Activated CD8-positive, alpha-beta T cell treated with anti-CD3 and anti-CD28 coated beads for 36 hours (primary cell): ENCODE data around the gene CRISP3. TPM values are rescaled to one million over a fixed set of nuclear protein-coding genes. Genes with fewer than 3 reads are reported as not detected.
"Not testable (repeated sequence)": the region's sequence is repeated elsewhere in the genome, so short reads cannot be mapped to it uniquely, and the experiment has no call there.

Experiments
- ATAC-seq: fragments of 200-7000 bp; cut with Tn5 transposase; one replicate; pipeline ENCODE4 v1.10.0; 2021; ENCODE audit warnings: mild to moderate bottlenecking, moderate library complexity
- CTCF ChIA-PET: fragments of 350-600 bp; sonication (Branson Sonifier 250); formaldehyde crosslinking; loops from one replicate; lab custom pipeline; 2021; ENCODE audit warnings: antibody characterized with exemption; lab: Charles Lee
- POLR2A ChIA-PET: fragments of 350-600 bp; sonication (Branson Sonifier 250); formaldehyde crosslinking; loops from one replicate; lab custom pipeline; 2021; ENCODE audit warnings: antibody characterized with exemption; lab: Charles Lee
- DNase-seq: peaks from one replicate; pipeline ENCODE4 v3.0.0-alpha.2; 2020
- H3K27ac Mint-ChIP-seq: one replicate; pipeline ENCODE4 v1.8.0; 2021; ENCODE audit warnings: mild to moderate bottlenecking, mixed read lengths
- H3K27me3 Mint-ChIP-seq: one replicate; pipeline ENCODE4 v1.8.0; 2021; ENCODE audit warnings: mixed read lengths
- H3K36me3 Mint-ChIP-seq: one replicate; pipeline ENCODE4 v1.8.0; 2021; ENCODE audit warnings: low read depth, mixed read lengths
- H3K4me1 Mint-ChIP-seq: one replicate; pipeline ENCODE4 v1.8.0; 2021; ENCODE audit warnings: low read depth, mixed read lengths
- H3K4me3 Mint-ChIP-seq: one replicate; pipeline ENCODE4 v1.8.0; 2021; ENCODE audit warnings: mild to moderate bottlenecking, moderate library complexity, mixed read lengths
- H3K9me3 Mint-ChIP-seq: one replicate; pipeline ENCODE4 v1.8.0; 2021; ENCODE audit warnings: mixed read lengths
- intact Hi-C: fragments of 100-400 bp; cut with micrococcal nuclease; formaldehyde crosslinking; loops from one replicate; pipeline ENCODE4 v1.10.0; 2022
- total RNA-seq, 2 experiments: library from RNA; stranded (reverse); gene quantifications; one replicate each; pipeline ENCODE4 v1.2.3, GENCODE V29; 2021
- TF ChIP-seq, protein P1 (sequence below): fragments of 200-600 bp; IDR thresholded peaks from one replicate; pipeline ENCODE4 v1.8.0; 2022; ENCODE audit warnings: antibody characterized with exemption, mild to moderate bottlenecking

Gene CRISP3
- total RNA-seq, 2 experiments from 2014 or later: not detected

DNA sequence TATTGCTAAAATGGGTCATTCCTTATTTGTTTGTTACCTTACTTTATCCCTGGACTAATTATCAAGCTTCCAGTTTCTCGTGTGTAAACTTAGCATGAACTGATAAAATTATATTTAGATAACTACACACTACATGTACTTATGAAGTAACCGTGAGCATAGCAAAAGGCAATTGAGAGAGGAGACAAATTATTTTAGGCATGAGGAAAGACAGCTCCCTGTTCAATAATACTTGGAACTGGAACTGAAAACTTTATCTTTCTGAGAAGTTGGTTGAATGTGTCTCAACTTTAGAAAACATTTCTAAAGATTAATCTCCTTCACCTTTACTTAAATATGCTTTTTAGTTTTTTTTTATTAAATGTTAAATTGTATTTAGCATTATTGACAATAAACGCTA, 11.4 kb downstream of the CRISP3 start:
- intact Hi-C loops: no loop called here
- CTCF ChIA-PET: no interaction called here
- ATAC-seq (no peak), DNase-seq (no peak)
- TF ChIP-seq, protein P1, sequence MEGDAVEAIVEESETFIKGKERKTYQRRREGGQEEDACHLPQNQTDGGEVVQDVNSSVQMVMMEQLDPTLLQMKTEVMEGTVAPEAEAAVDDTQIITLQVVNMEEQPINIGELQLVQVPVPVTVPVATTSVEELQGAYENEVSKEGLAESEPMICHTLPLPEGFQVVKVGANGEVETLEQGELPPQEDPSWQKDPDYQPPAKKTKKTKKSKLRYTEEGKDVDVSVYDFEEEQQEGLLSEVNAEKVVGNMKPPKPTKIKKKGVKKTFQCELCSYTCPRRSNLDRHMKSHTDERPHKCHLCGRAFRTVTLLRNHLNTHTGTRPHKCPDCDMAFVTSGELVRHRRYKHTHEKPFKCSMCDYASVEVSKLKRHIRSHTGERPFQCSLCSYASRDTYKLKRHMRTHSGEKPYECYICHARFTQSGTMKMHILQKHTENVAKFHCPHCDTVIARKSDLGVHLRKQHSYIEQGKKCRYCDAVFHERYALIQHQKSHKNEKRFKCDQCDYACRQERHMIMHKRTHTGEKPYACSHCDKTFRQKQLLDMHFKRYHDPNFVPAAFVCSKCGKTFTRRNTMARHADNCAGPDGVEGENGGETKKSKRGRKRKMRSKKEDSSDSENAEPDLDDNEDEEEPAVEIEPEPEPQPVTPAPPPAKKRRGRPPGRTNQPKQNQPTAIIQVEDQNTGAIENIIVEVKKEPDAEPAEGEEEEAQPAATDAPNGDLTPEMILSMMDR: no peak
- Mint-ChIP-seq H3K36me3 (no peaks in the 10 kb centered on the region), H3K27me3 (no peaks in the 10 kb centered on the region), H3K27ac (no peak overlapping the region), H3K4me3 (no peak overlapping the region), H3K4me1 (no peaks in the 10 kb centered on the region), H3K9me3 (no peaks in the 10 kb centered on the region)
- POLR2A ChIA-PET: no interaction called here

DNA sequence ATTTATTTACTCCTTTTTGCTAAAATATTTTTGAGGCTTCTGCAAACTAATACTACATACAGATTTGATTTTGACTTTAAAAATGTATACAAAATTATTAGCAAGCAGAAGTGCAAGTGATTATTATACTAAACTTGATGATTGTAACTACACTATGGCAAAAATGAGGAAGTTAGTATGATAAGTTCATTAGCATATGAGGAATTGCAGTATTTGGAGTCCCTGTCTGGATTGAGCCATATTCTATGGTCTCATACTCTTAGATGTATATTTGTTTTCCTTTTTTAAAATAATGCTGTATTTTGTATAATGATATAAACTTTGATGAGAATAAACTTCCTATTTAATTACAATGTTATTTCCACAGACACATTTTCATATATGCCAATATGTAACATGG, 13.9 kb downstream of the CRISP3 start:
- ChIA-PET POLR2A (no interaction called here), CTCF (no interaction called here)
- intact Hi-C loops: no loop called here
- Mint-ChIP-seq H3K27ac (no peak overlapping the region), H3K36me3 (no peaks in the 10 kb centered on the region), H3K4me1 (no peaks in the 10 kb centered on the region), H3K9me3 (no peaks in the 10 kb centered on the region), H3K4me3 (no peak overlapping the region), H3K27me3 (no peaks in the 10 kb centered on the region)
- TF ChIP-seq, protein P1: no peak
- no peak for DNase-seq
- no peak for ATAC-seq

DNA sequence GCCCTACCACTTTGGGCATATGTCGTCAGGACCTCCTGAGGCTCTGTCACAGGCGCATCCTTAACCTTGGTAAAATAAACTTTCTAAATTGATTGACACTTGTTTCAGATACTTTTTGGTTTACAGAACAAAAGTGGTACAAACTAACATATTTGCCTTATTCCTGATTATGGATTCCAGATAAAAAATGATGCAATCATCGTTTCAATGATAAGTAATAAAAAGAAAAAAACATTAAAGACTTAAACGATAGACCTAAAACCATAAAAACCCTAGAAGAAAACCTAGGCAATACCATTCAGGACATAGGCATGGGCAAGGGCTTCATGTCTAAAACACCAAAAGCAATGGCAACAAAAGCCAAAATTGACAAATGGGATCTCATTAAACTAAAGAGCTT, 20.3 kb downstream of the CRISP3 start:
- H3K36me3 Mint-ChIP-seq, intact Hi-C loops, H3K27me3 Mint-ChIP-seq, ATAC-seq, DNase-seq, CTCF ChIA-PET, POLR2A ChIA-PET, H3K27ac Mint-ChIP-seq, H3K4me3 Mint-ChIP-seq, H3K4me1 Mint-ChIP-seq, H3K9me3 Mint-ChIP-seq: not testable (repeated sequence)

GRCh38 chr6:49721297-49721696, 22.9 kb downstream of the CRISP3 start:
- CTCF ChIA-PET: no interaction called here
- POLR2A ChIA-PET: no interaction called here
- no peak overlapping the region for H3K4me3 Mint-ChIP-seq
- TF ChIP-seq, protein P1: no peak
- no peaks in the 10 kb centered on the region for H3K27me3 Mint-ChIP-seq
- no peak overlapping the region for H3K27ac Mint-ChIP-seq
- intact Hi-C loops: no loop called here
- H3K36me3 Mint-ChIP-seq: no peaks in the 10 kb centered on the region
- DNase-seq (no peak), ATAC-seq (no peak)
- H3K9me3 Mint-ChIP-seq: peaks cover 2% of the 10 kb centered on the region
- H3K4me1 Mint-ChIP-seq: no peaks in the 10 kb centered on the region

GRCh38 chr6:49720372-49720771, 23.8 kb downstream of the CRISP3 start:
- POLR2A ChIA-PET: no interaction called here
- ATAC-seq (no peak), DNase-seq (no peak)
- Mint-ChIP-seq H3K9me3 (peaks cover 2% of the 10 kb centered on the region), H3K4me1 (no peaks in the 10 kb centered on the region), H3K4me3 (no peak overlapping the region), H3K36me3 (no peaks in the 10 kb centered on the region), H3K27ac (no peak overlapping the region), H3K27me3 (no peaks in the 10 kb centered on the region)
- intact Hi-C loops: no loop called here
- CTCF ChIA-PET: no interaction called here
- TF ChIP-seq, protein P1: no peak

GRCh38 chr6:49713346-49713745, 30.8 kb downstream of the CRISP3 start, which contains the start of gene CRISP2:
Gene CRISP2, minus strand, starts transcription at chr6:49713543. Its CDS starts 4,347 bp downstream, at chr6:49709196.
- Mint-ChIP-seq H3K9me3 (peaks cover 2% of the 10 kb centered on the region), H3K4me3 (no peak within 1 kb of the TSS), H3K36me3 (no peaks in the 10 kb centered on the region), H3K27ac (no peak within 1 kb of the TSS), H3K4me1 (no peaks in the 10 kb centered on the region), H3K27me3 (no peaks in the 10 kb centered on the region)
- CTCF ChIA-PET: no interaction called here
- POLR2A ChIA-PET: no interaction called here
- TF ChIP-seq, protein P1: no peak
- no peak for ATAC-seq
- no peak for DNase-seq
- intact Hi-C loops: no loop called here
